H9 (cell line): ENCODE results near the gene ERVH48-1. TPM values are rescaled to one million over a fixed set of nuclear protein-coding genes. Genes with fewer than 3 reads are reported as not detected.
A peak's percentile ranks its signal among the peaks of the same experiment; 100 is the strongest.

Experiments used
- DNase-seq: peaks from one replicate; pipeline ENCODE4 v3.0.0-alpha.2; 2017
- H2AFZ ChIP-seq: one replicate; pipeline ENCODE4 v1.6.1; 2013; ENCODE audit warnings: mild to moderate bottlenecking, low read length, control low read depth, moderate library complexity
- H2AK5ac ChIP-seq: 2 replicates; pipeline ENCODE4 v1.6.1; 2013; ENCODE audit warnings: low read length, control low read depth, mixed read lengths; ENCODE audit not compliant: insufficient read length
- H2BK120ac ChIP-seq: one replicate; pipeline ENCODE4 v1.6.1; 2013; ENCODE audit warnings: low read depth, mild to moderate bottlenecking, low read length, control low read depth, inconsistent platforms; ENCODE audit not compliant: poor library complexity, severe bottlenecking
- H2BK12ac ChIP-seq: 2 replicates; pipeline ENCODE4 v1.6.1; 2013; ENCODE audit warnings: low read length, control low read depth, mixed read lengths, low read depth; ENCODE audit not compliant: insufficient read length
- H2BK15ac ChIP-seq: 2 replicates; pipeline ENCODE4 v1.6.1; 2013; ENCODE audit warnings: low read depth, low read length, control low read depth
- H2BK20ac ChIP-seq: one replicate; pipeline ENCODE4 v1.6.1; 2013; ENCODE audit warnings: low read depth, mild to moderate bottlenecking, low read length, control low read depth, inconsistent platforms; ENCODE audit not compliant: poor library complexity, severe bottlenecking
- H2BK5ac ChIP-seq: 2 replicates; pipeline ENCODE4 v1.6.1; 2013; ENCODE audit warnings: low read length, control low read depth, mixed read lengths; ENCODE audit not compliant: insufficient read length
- H3K14ac ChIP-seq: 2 replicates; pipeline ENCODE4 v1.6.1; 2013; ENCODE audit warnings: low read length, control low read depth; ENCODE audit not compliant: insufficient read depth
- H3K18ac ChIP-seq: 2 replicates; pipeline ENCODE4 v1.6.1; 2013; ENCODE audit warnings: low read depth, mild to moderate bottlenecking, mixed read lengths, low read length, control low read depth; ENCODE audit not compliant: insufficient read length
- H3K23ac ChIP-seq: 2 replicates; pipeline ENCODE4 v1.6.1; 2013; ENCODE audit warnings: low read length, control low read depth, mixed read lengths, low read depth; ENCODE audit not compliant: insufficient read length
- H3K23me2 ChIP-seq: 2 replicates; pipeline ENCODE4 v1.6.1; 2013; ENCODE audit warnings: low read depth, mild to moderate bottlenecking, mixed read lengths, low read length, control low read depth; ENCODE audit not compliant: insufficient read length, poor library complexity, severe bottlenecking
- H3K27ac ChIP-seq: 2 replicates; pipeline ENCODE4 v1.5.1; 2013; ENCODE audit warnings: low read length, control low read depth, mixed read lengths, low read depth; ENCODE audit not compliant: insufficient read length
- H3K27me3 ChIP-seq: 2 replicates; pipeline ENCODE4 v1.6.1; 2013; ENCODE audit warnings: low read length, control low read depth, inconsistent platforms; ENCODE audit not compliant: insufficient read depth
- H3K4ac ChIP-seq: 2 replicates; pipeline ENCODE4 v1.6.1; 2013; ENCODE audit warnings: low read depth, mild to moderate bottlenecking, control low read depth, inconsistent platforms, low read length, moderate library complexity
- H3K4me1 ChIP-seq: 2 replicates; pipeline ENCODE4 v1.6.1; 2013; ENCODE audit warnings: low read length, control low read depth, inconsistent platforms; ENCODE audit not compliant: insufficient read depth
- H3K4me2 ChIP-seq: 2 replicates; pipeline ENCODE4 v1.6.1; 2013; ENCODE audit warnings: low read length, control low read depth, mixed read lengths; ENCODE audit not compliant: insufficient read length, insufficient read depth
- H3K56ac ChIP-seq: 2 replicates; pipeline ENCODE4 v1.6.1; 2013; ENCODE audit warnings: low read depth, mild to moderate bottlenecking, mixed read lengths, low read length, control low read depth; ENCODE audit not compliant: insufficient read length
- H3K79me1 ChIP-seq: 2 replicates; pipeline ENCODE4 v1.6.1; 2013; ENCODE audit warnings: low read depth, mild to moderate bottlenecking, moderate library complexity, low read length, control low read depth, inconsistent platforms; ENCODE audit not compliant: insufficient read depth, poor library complexity, severe bottlenecking
- H3K79me2 ChIP-seq: 2 replicates; pipeline ENCODE4 v1.6.1; 2013; ENCODE audit warnings: low read length, control low read depth, inconsistent platforms; ENCODE audit not compliant: insufficient read depth
- H3K9ac ChIP-seq: 2 replicates; pipeline ENCODE4 v1.6.1; 2013; ENCODE audit warnings: low read length, control low read depth, mixed read lengths; ENCODE audit not compliant: insufficient read length; ENCODE audit errors: extremely low read depth
- H3K9me3 ChIP-seq: one replicate; pipeline ENCODE4 v1.6.1; 2013; ENCODE audit warnings: low read depth, low read length, inconsistent platforms; ENCODE audit not compliant: control insufficient read depth
- H3T11ph ChIP-seq: one replicate; pipeline ENCODE4 v1.6.1; 2013; ENCODE audit warnings: mild to moderate bottlenecking, low read length, control low read depth, inconsistent platforms
- H4K20me1 ChIP-seq: one replicate; pipeline ENCODE4 v1.6.1; 2013; ENCODE audit not compliant: control insufficient read depth, insufficient read length, insufficient read depth
- H4K5ac ChIP-seq: 2 replicates; pipeline ENCODE4 v1.6.1; 2013; ENCODE audit warnings: low read depth, mild to moderate bottlenecking, mixed read lengths, low read length, control low read depth; ENCODE audit not compliant: insufficient read length
- H4K8ac ChIP-seq: replicated peaks from 2 replicates; pipeline ENCODE4 v1.6.1; 2013; ENCODE audit warnings: low read length, control low read depth, mixed read lengths, low read depth; ENCODE audit not compliant: insufficient read length
- H4K91ac ChIP-seq: 2 replicates; pipeline ENCODE4 v1.6.1; 2013; ENCODE audit warnings: low read depth, mild to moderate bottlenecking, moderate library complexity, mixed read lengths, low read length, control low read depth; ENCODE audit not compliant: insufficient read length
- H3K27ac Mint-ChIP-seq, 3 experiments: 2 replicates in 2 of 3; 3 replicates in 1 of 3; pipeline ENCODE4 v1.8.0; 2020 to 2021; ENCODE audit warnings: mixed read lengths in 3 of 3, mild to moderate bottlenecking in 1 of 3, moderate library complexity in 1 of 3
- H3K27me3 Mint-ChIP-seq: 2 replicates; pipeline ENCODE4 v1.8.0; 2021; ENCODE audit warnings: low read depth, mild to moderate bottlenecking, moderate library complexity, mixed read lengths
- H3K36me3 Mint-ChIP-seq, 3 experiments: 2 replicates in 2 of 3; 3 replicates in 1 of 3; pipeline ENCODE4 v1.8.0; 2020 to 2021; ENCODE audit warnings: low read depth in 3 of 3, mixed read lengths in 3 of 3; ENCODE audit not compliant: insufficient read depth in 1 of 3
- H3K4me1 Mint-ChIP-seq, 2 experiments: 2 replicates each; pipeline ENCODE4 v1.8.0; 2020; ENCODE audit warnings: mixed read lengths in 2 of 2
- H3K4me3 Mint-ChIP-seq, 2 experiments: 2 replicates in 1 of 2; 3 replicates in 1 of 2; pipeline ENCODE4 v1.8.0; 2020 to 2021; ENCODE audit warnings: mild to moderate bottlenecking in 2 of 2, mixed read lengths in 2 of 2, moderate library complexity in 1 of 2
- H3K9me3 Mint-ChIP-seq, 2 experiments: 2 replicates in 1 of 2; 3 replicates in 1 of 2; pipeline ENCODE4 v1.8.0; 2020; ENCODE audit warnings: mild to moderate bottlenecking in 2 of 2, mixed read lengths in 2 of 2, moderate library complexity in 1 of 2
- WGBS: extraction: QIAGEN DNeasy Blood & Tissue Kit; methylation state at CpG from one replicate; pipeline ENCODE4 v1.1.7; 2013; ENCODE audit warnings: missing lambda C conversion rate, low lambda C conversion rate, mixed read lengths; ENCODE audit not compliant: insufficient read length; ENCODE audit errors: extremely low coverage; 5-methylcytosine and 5-hydroxymethylcytosine counted together
- total RNA-seq: library from RNA; stranded (reverse); gene quantifications from 2 replicates; pipeline ENCODE4 v1.2.1, GENCODE V29; 2021
- TF ChIP-seq, protein P1 (sequence below): fragments of 200-600 bp; sonication (generic); conservative IDR thresholded peaks from 3 replicates; pipeline ENCODE4 v1.8.0; 2021; ENCODE audit warnings: antibody characterized with exemption, mild to moderate bottlenecking

The ERVH48-1 gene
- total RNA-seq, 1 experiment from 2014 or later, result 234 TPM

DNA sequence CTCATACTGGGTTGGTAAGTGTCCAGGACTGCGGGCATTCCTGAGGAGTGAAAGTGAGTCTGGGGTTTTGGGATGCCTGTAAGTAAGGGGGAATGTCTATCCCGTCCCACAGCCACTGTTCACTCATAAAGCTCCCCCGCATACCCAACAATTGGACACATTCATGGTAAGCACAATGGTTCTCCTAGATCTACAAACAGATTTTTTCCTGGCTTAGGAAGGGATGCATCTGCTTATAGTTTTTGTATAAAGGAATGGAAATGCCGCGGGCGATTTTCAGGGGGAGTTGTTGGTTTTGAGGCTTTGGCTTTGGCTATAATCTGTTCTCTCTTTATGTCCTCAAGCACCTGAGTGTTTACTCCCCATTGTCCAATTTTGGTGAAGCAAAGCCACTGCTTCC lies 7.1 kb downstream of the ERVH48-1 start:
- WGBS, result no CpG with 5 or more reads among the region's 6 CpGs
- Mint-ChIP-seq H3K36me3 (peaks cover 3 to 13% (median 5%) of the 10 kb centered on the region in 3 experiments; a peak in 6 of 7 replicates), H3K4me1 (peaks cover 5 to 11% of the 10 kb centered on the region in 2 experiments), H3K27me3 (no peaks in the 10 kb centered on the region), H3K4me3 (no peak overlapping the region), H3K27ac (peak overlapping the region in 1 of 3 experiments; percentile 61; a peak in 3 of 7 replicates), H3K9me3 (no peaks in the 10 kb centered on the region)
- H3K56ac ChIP-seq, result no peak overlapping the region
- DNase-seq, result no peak
- no peak overlapping the region for H3K14ac ChIP-seq
- H3K4me1 ChIP-seq, result no peaks in the 10 kb centered on the region; the same call in 1 of the 2 replicates
- no peaks in the 10 kb centered on the region for H3K9me3 ChIP-seq
- H3K4ac ChIP-seq, result no peak overlapping the region
- no peak overlapping the region for H3K27ac ChIP-seq
- no peak overlapping the region for H2BK120ac ChIP-seq
- no peak overlapping the region for H2AK5ac ChIP-seq
- no peaks in the 10 kb centered on the region for H4K20me1 ChIP-seq
- TF ChIP-seq, protein P1, sequence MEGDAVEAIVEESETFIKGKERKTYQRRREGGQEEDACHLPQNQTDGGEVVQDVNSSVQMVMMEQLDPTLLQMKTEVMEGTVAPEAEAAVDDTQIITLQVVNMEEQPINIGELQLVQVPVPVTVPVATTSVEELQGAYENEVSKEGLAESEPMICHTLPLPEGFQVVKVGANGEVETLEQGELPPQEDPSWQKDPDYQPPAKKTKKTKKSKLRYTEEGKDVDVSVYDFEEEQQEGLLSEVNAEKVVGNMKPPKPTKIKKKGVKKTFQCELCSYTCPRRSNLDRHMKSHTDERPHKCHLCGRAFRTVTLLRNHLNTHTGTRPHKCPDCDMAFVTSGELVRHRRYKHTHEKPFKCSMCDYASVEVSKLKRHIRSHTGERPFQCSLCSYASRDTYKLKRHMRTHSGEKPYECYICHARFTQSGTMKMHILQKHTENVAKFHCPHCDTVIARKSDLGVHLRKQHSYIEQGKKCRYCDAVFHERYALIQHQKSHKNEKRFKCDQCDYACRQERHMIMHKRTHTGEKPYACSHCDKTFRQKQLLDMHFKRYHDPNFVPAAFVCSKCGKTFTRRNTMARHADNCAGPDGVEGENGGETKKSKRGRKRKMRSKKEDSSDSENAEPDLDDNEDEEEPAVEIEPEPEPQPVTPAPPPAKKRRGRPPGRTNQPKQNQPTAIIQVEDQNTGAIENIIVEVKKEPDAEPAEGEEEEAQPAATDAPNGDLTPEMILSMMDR, result no peak
- H3K23me2 ChIP-seq, result no peaks in the 10 kb centered on the region
- H3K27me3 ChIP-seq, result no peaks in the 10 kb centered on the region
- H3K4me2 ChIP-seq, result no peak overlapping the region
- H3K23ac ChIP-seq, result no peak overlapping the region
- H3K9ac ChIP-seq, result no peak overlapping the region
- no peak overlapping the region for H3K18ac ChIP-seq
- H2BK12ac ChIP-seq, result no peak overlapping the region
- H2BK15ac ChIP-seq, result no peak overlapping the region
- no peak overlapping the region for H2AFZ ChIP-seq
- no peak overlapping the region for H4K8ac ChIP-seq
- H4K91ac ChIP-seq, result no peak overlapping the region
- no peaks in the 10 kb centered on the region for H3K79me2 ChIP-seq
- no peak overlapping the region for H4K5ac ChIP-seq
- H2BK5ac ChIP-seq, result no peak overlapping the region
- H3K79me1 ChIP-seq, result no peaks in the 10 kb centered on the region
- H2BK20ac ChIP-seq, result no peak overlapping the region
- no peak overlapping the region for H3T11ph ChIP-seq
